Measurements from ENCODE around the gene LZTS3.

DNA sequence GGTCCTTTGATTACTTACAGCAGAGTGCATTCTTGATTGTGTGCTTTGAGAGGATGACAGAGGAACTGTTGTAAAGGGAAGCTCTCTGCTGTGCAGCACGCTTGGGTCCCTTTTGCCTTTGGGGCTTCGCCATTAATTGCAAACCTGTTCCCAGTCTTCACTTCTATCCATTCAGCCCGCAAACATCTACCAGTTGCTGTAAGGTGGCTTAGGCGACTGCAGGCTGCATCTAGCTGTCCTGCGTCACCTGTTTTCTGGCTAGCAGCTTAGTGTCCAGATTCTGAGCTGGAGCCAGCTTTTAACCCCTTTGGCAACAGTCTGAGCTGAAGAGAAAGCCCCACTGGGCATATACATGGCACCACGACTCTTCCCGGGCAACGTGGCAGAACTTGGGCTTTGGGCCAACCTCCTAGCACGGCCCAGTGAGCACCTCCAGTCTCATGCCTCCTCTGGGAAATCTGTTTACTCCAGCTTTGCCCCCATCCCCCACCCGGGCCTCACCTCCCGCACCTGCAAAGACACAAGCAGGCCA is 11.2 kb downstream of the LZTS3 start:
- TF ChIP-seq CTCF (IDR thresholded peaks at IDR 0.05; ENCODE audit: low read depth, low read length, poor library complexity, severe bottlenecking) = no peak
- TF ChIP-seq EZH2phosphoT487 (IDR thresholded peaks at IDR 0.05; ENCODE audit: borderline replicate concordance, low read length) = no peak

All from DOHH2 (cell line).